Esophagus muscularis mucosa (tissue), 4 donors: ENCODE measurements around the gene UPK3B. TPM values are rescaled to one million over a fixed set of nuclear protein-coding genes. Genes with fewer than 3 reads are reported as not detected.
"Not testable (repeated sequence)": the region's sequence is repeated elsewhere in the genome, so short reads cannot be mapped to it uniquely, and the experiment has no call there.

Experiments used
- DNase-seq: peaks from one replicate; pipeline ENCODE4 v3.0.0-alpha.2; 2017; ENCODE audit errors: extremely low spot score
- H3K27ac ChIP-seq, 4 donors: fragments of 200-600 bp; sonication (generic); replicated peaks in 1 of 4; 1 replicate in 3 of 4; 2 replicates in 1 of 4; pipeline ENCODE4 v1.5.1; 2016 to 2019; ENCODE audit warnings: mild to moderate bottlenecking in 1 of 4
- H3K27me3 ChIP-seq, 4 donors: fragments of 200-600 bp; sonication (generic); one replicate each; pipeline versions ENCODE4 v1.5.1 to v1.6.0; 2016 to 2019
- H3K36me3 ChIP-seq, 4 donors: fragments of 200-600 bp; sonication (generic); one replicate each; pipeline ENCODE4 v1.5.1; 2016 to 2019
- H3K4me1 ChIP-seq, 4 donors: fragments of 200-600 bp; sonication (generic); one replicate each; pipeline ENCODE4 v1.5.1; 2016 to 2019
- H3K4me3 ChIP-seq, 4 donors: fragments of 200-600 bp; sonication (generic); 1 replicate in 2 of 4; 2 replicates in 2 of 4; pipeline ENCODE4 v1.5.1; 2016 to 2019; ENCODE audit warnings: mild to moderate bottlenecking in 4 of 4, moderate library complexity in 1 of 4
- H3K9me3 ChIP-seq, 4 donors: fragments of 200-600 bp; sonication (generic); 1 replicate in 3 of 4; 2 replicates in 1 of 4; pipeline ENCODE4 v1.5.1; 2016 to 2019
- CTCF ChIP-seq, 3 experiments: fragments of 200-600 bp in 2 of 3; fragments of 450-650 bp in 1 of 3; sonication (generic) in 2 of 3; IDR thresholded peaks; one replicate each; pipeline ENCODE4 v1.5.1; 2017 to 2019; ENCODE audit warnings: antibody characterized with exemption in 3 of 3, mild to moderate bottlenecking in 2 of 3, moderate library complexity in 1 of 3
- EP300 ChIP-seq: sonication (generic); formaldehyde crosslinking; IDR thresholded peaks from one replicate; pipeline ENCODE4 v1.6.1; 2017; ENCODE audit warnings: antibody characterized with exemption
- POLR2A ChIP-seq: fragments of 450-650 bp; IDR thresholded peaks from one replicate; pipeline ENCODE4 v1.6.1; 2017; ENCODE audit warnings: antibody characterized with exemption, moderate library complexity, mild to moderate bottlenecking, low read depth
- POLR2AphosphoS5 ChIP-seq, 2 donors: sonication (generic); formaldehyde crosslinking; IDR thresholded peaks; one replicate each; pipeline ENCODE4 v1.6.1; 2017; ENCODE audit warnings: antibody characterized with exemption in 2 of 2
- WGBS: methylation state at CpG from one replicate; pipeline ENCODE4 v1.1.5; 2018; 5-methylcytosine and 5-hydroxymethylcytosine counted together
- intact Hi-C: fragments of 100-400 bp; cut with DNase I; formaldehyde crosslinking; loops from one replicate; pipeline ENCODE4 v1.15.1; 2023
- total RNA-seq, 4 donors: library from RNA; depleted of rRNA; stranded (reverse); fragments of >200 nt; gene quantifications; one replicate each; pipeline versions ENCODE4 v1.1.0 to v1.2.1, GENCODE V29; 2016

The UPK3B gene
- total RNA-seq, 4 donors from 2014 or later = 0.75 to 0.84 TPM; not detected in 2

GRCh38 chr7:76512941-76513816 lies 2.8 kb downstream of the UPK3B start:
- H3K4me1 ChIP-seq = peaks cover 5 to 26% (median 19%) of the 10 kb centered on the region in 4 donors
- H3K4me3 ChIP-seq = no peak overlapping the region
- no peak for DNase-seq
- intact Hi-C loops = no loop called here
- peaks cover 0 to 6% (median 0%) of the 10 kb centered on the region in 4 donors for H3K27me3 ChIP-seq
- no peak for TF ChIP-seq POLR2AphosphoS5 (IDR thresholded peaks at IDR 0.05)
- TF ChIP-seq EP300 = no peak
- no peak for TF ChIP-seq POLR2A
- TF ChIP-seq CTCF (IDR thresholded peaks at IDR 0.05) = no peak
- no peaks in the 10 kb centered on the region for H3K9me3 ChIP-seq
- WGBS = 54% methylated on average over 15 of the region's 21 CpGs
- H3K27ac ChIP-seq = peak overlapping the region in 1 of 4 donors; percentile 31
- H3K36me3 ChIP-seq = no peaks in the 10 kb centered on the region

GRCh38 chr7:76513817-76514799 lies 3.8 kb downstream of the UPK3B start:
- Histone ChIP-seq H3K27me3 (peaks cover 0 to 6% (median 0%) of the 10 kb centered on the region in 4 donors), H3K4me3 (no peak overlapping the region), H3K4me1 (peaks cover 5 to 26% (median 19%) of the 10 kb centered on the region in 4 donors), H3K9me3 (no peaks in the 10 kb centered on the region), H3K36me3 (no peaks in the 10 kb centered on the region), H3K27ac (no peak overlapping the region)
- intact Hi-C loops = no loop called here
- no peak for DNase-seq
- TF ChIP-seq POLR2A (no peak), EP300 (no peak), CTCF (IDR thresholded peaks at IDR 0.05) (no peak), POLR2AphosphoS5 (IDR thresholded peaks at IDR 0.05) (no peak)
- 88% methylated on average over 28 of the region's 29 CpGs for WGBS

- 81% methylated on average over 10 of the region's 16 CpGs for WGBS
- Histone ChIP-seq H3K4me3 (no peak overlapping the region), H3K4me1 (peaks cover 5 to 20% (median 12%) of the 10 kb centered on the region in 4 donors), H3K27ac (no peak overlapping the region), H3K36me3 (no peaks in the 10 kb centered on the region), H3K27me3 (peaks cover 0 to 6% (median 0%) of the 10 kb centered on the region in 4 donors), H3K9me3 (no peaks in the 10 kb centered on the region)
- DNase-seq = no peak
- TF ChIP-seq CTCF (IDR thresholded peaks at IDR 0.05) (no peak), POLR2AphosphoS5 (IDR thresholded peaks at IDR 0.05) (no peak), EP300 (no peak), POLR2A (no peak)
- intact Hi-C loops = no loop called here
Measured at GRCh38 chr7:76514926-76515771, 4.8 kb downstream of the UPK3B start.

GRCh38 chr7:76515999-76516443 lies 5.7 kb downstream of the UPK3B start:
- Histone ChIP-seq H3K27me3 (peaks cover 0 to 6% (median 0%) of the 10 kb centered on the region in 4 donors), H3K36me3 (no peaks in the 10 kb centered on the region), H3K4me3 (peak overlapping the region in 2 of 4 donors; percentile 25 to 32), H3K4me1 (peaks cover 5 to 17% (median 9%) of the 10 kb centered on the region in 4 donors), H3K27ac (no peak overlapping the region), H3K9me3 (no peaks in the 10 kb centered on the region)
- intact Hi-C loops = no loop called here
- no CpG with 5 or more reads among the region's 32 CpGs for WGBS
- no peak for TF ChIP-seq POLR2A
- TF ChIP-seq CTCF (IDR thresholded peaks at IDR 0.05) = no peak
- no peak for TF ChIP-seq POLR2AphosphoS5 (IDR thresholded peaks at IDR 0.05)
- no peak for TF ChIP-seq EP300
- DNase-seq = no peak

GRCh38 chr7:76516932-76517331 lies 6.6 kb downstream of the UPK3B start:
- H3K27me3 ChIP-seq, H3K4me3 ChIP-seq, H3K27ac ChIP-seq, H3K9me3 ChIP-seq, intact Hi-C loops, DNase-seq, H3K36me3 ChIP-seq: not testable (repeated sequence)
- peaks cover 5 to 17% (median 9%) of the 10 kb centered on the region in 4 donors for H3K4me1 ChIP-seq
- no CpG with 5 or more reads among the region's 6 CpGs for WGBS

GRCh38 chr7:76526183-76526582 lies 15.8 kb downstream of the UPK3B start:
- H3K9me3 ChIP-seq, H3K27ac ChIP-seq, H3K4me3 ChIP-seq, H3K4me1 ChIP-seq, H3K27me3 ChIP-seq, intact Hi-C loops, H3K36me3 ChIP-seq, DNase-seq: not testable (repeated sequence)
- no CpG with 5 or more reads among the region's 4 CpGs for WGBS
